GM21447 (cell line): ENCODE results near the gene MYZAP.

ENCODE experiments used
- ATAC-seq: cut with Tn5 transposase; IDR thresholded peaks from one replicate; pipeline ENCODE4 v1.9.1; 2021; ENCODE audit not compliant: unreplicated experiment

Gene MYZAP

GRCh38 chr15:57619746-57620145 is 28.0 kb downstream of the MYZAP start:
- ATAC-seq: no peak

DNA sequence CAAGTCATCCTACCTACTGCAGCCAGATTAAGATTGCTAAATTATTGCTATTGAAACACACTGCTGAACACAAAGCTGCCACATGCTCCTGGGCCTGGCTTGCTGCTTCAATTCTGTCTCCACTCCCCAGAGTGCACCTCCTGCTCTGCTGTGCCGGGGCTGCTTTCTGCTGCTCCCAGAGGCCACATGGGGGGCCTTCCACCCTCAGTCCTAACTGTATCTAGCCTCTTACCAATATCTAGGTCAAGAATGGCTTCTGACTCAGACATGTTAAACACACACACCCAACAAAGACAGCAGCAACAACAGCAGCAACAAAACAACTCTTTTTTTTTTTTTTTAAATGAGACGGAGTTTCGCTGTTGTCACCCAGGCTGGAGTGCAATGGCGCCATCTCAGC is 33.0 kb downstream of the MYZAP start:
- ATAC-seq: no peak

DNA sequence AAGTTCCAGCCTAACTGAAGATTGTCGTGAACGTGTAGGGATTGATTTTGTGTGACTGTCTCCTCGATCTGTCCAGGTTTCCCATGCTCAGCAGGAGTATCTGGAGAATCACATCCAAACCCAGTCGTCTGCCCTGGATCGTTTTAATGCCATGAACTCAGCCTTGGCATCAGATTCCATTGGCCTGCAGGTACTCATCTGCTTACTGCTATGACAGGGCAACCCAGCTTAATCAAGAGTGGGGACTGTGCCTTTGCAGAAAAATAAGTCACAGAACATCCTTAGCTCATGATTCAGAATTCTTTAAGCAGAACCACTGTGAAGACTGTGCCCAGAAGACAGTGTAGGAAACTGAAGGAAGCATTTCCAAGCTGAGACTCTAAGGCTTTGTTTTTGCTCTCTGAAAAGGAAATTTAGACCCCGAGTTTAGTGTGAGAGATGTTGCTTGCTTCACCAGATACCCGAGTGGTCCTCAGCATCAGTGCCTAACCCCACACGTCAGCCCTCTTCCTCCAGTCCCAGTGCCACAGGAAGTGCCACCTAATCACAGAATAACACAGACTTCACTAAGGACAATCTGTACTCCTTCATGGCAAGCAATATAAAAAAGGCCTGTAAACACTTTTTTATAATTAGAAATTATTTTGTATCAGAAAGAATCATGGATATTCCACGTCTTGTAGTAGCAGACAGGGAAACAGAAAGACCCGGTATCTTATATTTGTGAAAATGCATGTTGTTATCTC is 34.2 kb downstream of the MYZAP start:
- ATAC-seq: no peak

- ATAC-seq: no peak
Measured at GRCh38 chr15:57626713-57627440, 35.2 kb downstream of the MYZAP start.

DNA sequence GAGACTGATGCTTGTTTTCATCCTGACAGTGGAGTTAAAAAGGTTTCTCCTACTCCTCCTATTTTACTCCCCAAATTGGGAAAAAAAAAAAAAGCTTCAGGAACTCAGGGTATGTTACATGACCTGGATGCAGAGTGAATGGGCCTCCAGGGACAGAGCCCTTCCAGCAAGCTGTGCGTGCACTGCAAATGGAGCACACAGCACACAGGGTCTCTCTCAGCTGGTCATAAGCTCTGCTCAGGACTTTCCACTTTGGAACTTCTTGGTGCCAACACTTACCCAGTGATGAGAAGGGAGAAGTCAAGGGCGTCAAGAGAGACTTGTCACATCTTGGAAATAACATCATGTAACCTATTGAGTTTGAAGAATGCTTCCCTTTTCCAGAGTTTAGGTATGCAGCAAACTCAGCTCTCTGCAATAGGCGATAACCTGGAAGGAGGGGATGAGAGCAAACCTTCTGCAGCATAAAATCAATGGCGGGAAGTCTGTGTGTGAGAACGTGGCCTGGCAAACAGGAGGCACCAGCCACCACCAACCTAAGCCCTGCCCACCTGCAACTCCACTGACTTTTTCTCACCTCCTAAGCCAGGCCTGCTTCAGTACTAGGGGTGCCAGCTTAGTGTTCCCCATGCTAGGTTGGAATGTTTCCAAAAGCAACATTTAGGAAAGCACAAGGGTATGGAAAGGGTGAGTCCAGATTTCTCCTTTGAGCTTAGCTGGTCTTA is 39.8 kb downstream of the MYZAP start:
- ATAC-seq: no peak

DNA sequence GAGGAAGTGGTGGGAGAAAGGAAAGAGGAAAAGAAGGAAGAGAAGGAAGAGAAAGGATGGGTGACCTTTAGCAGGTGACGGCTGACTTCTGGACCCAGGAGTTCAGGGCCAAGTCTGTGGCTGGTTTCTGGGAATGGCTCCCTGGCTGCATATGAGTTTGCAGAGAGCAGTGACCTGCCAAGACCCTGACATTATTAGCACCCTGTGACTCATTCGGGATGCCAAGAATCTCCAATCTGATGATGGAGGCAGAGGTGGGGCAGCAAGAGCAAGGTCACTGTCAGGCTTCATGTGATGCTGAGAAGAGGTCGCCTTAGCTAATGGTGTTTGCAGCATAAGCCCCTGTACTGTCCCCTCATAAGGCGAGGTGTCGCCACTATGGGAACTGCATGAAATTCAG is 42.6 kb downstream of the MYZAP start:
- ATAC-seq: no peak

GRCh38 chr15:57635300-57635909 is 43.7 kb downstream of the MYZAP start:
- ATAC-seq: no peak

DNA sequence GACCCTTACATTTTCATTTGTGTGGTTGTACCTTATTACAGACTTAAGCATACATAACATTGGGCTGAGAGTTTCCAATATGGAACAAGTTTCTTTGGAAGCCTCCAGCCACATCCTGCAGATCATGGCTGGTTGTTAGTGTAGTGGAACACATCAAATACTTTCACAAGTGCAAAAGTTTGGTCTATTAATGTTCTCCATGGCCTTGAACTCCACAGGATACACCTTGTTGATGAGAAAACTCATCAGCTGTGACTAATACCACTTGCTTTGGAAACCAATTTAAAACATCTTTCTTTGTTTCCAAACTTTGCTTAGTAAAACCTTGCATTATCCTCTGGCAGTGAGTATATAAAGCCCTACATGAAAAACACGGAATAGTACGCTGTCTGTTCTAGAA is 46.1 kb downstream of the MYZAP start:
- ATAC-seq: no peak

DNA sequence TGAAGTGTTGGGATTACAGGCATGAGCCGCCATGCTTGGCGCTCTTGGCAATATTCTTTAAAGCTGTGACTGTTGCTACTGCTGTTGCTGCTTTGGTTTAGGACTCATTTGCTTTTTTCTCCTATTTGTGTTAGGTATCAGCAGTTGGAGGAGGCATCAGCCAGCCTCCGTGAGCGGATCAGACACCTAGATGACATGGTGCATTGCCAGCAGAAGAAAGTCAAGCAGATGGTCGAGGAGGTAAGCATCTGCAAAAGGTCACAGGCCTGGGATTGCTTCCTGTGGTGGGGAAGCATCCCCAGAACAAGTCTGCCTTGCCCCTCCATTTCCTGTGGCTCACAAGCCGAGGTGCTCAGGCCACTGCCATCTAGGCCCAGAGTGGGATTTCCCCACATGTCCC is 47.6 kb downstream of the MYZAP start:
- ATAC-seq: no peak

- ATAC-seq: no peak
Measured at GRCh38 chr15:57640930-57641682, 49.4 kb downstream of the MYZAP start.

GRCh38 chr15:57643826-57644225 is 52.1 kb downstream of the MYZAP start:
- ATAC-seq: no peak

DNA sequence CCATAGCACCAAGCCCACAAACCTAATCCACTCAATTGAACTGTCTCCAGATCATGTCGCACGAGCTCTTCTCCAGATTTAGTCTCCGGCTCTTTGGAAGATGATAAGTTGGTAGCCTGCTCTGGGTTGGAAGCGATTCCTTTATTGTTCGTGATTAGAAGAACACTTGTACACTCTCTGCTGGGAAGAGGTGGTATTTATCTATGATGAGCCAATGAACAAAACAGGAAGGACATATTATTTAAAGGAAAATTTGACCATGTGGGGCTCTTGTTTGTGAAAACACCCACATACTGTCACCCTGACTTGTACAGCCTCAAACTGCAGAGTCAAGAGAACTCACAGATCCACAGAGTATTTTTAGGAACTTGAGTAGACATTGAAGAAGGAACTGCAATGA is 54.4 kb downstream of the MYZAP start:
- ATAC-seq: no peak

DNA sequence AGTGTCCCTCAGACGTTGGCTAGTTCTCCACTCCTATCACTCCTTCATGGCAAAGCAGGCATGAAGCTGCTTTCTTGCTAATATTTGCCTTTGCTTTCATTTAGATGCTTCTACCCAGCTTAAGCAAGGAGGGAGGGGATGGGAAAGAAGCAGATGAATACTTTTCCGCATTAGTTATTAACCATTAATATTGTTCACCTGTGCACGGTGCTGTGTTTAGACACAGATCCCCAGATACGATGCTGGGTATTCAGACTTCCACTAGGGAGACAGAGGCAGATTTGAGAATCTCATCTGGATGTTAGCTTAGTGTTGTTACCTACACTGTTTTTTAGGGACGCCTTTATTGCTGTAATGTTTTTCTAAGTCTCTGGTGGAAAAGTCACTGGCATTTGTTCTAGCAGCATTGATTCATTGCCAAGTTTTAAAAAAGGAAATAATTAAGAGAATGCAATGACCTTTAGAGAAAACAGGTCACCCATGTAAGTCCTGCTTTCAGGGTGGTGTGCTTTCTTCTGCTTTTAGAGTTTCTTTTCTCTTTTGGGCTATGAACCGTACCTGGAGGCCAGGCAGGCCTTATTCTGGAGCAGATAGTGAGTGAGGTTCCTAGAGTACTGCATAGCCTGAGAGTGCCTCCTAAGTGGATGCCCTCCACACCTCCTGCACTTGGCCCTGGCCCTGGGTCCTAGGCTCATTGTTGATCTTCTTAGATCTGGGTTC is 55.5 kb downstream of the MYZAP start:
- ATAC-seq: no peak

- no peak for ATAC-seq
Measured at GRCh38 chr15:57647791-57648130, 56.1 kb downstream of the MYZAP start.

GRCh38 chr15:57649138-57649537 is 57.4 kb downstream of the MYZAP start:
- no peak for ATAC-seq

GRCh38 chr15:57651445-57651844 is 59.7 kb downstream of the MYZAP start:
- ATAC-seq: no peak

GRCh38 chr15:57652481-57652880 is 60.8 kb downstream of the MYZAP start:
- ATAC-seq: no peak

GRCh38 chr15:57654153-57654852 is 62.6 kb downstream of the MYZAP start:
- ATAC-seq: no peak

DNA sequence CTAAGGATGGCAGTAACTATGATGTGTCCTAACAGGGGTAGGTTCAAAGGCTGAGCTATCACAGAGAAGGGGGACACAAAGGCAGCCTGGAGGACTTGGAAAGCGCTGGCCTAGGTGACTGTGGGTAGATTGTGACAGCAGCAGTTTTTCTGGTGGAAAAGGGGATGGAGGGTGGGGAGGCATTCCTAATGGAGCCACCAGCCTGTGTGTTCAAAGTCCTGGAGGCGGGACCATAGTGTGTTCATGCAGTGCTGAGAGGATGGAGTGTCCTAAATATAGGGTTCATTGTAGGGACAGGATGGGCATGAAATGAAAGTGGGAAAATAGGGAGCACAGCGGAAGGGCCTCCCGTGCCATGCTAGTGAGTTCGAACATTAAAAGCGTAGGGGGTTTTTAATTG is 63.3 kb downstream of the MYZAP start:
- ATAC-seq: no peak

- ATAC-seq: no peak
Measured at GRCh38 chr15:57655809-57656208, 64.1 kb downstream of the MYZAP start.
